Fibroblast of the aortic adventitia (primary cell): ENCODE results near the gene TRIM28. TPM values are rescaled to one million over a fixed set of nuclear protein-coding genes. Genes with fewer than 3 reads are reported as not detected.

Experiments used
- DNase-seq: peaks from one replicate; pipeline ENCODE4 v3.0.0-alpha.2; 2010; ENCODE audit warnings: low read depth
- H3K4me3 ChIP-seq: 2 replicates; pipeline ENCODE4 v1.5.1; 2011; ENCODE audit warnings: low read depth, mild to moderate bottlenecking, control low read depth, low read length, moderate library complexity
- total RNA-seq: library from RNA; depleted of rRNA; stranded (reverse); fragments of >200 nt; gene quantifications from 2 replicates; pipeline ENCODE4 v1.2.3, GENCODE V29; 2012; ENCODE audit warnings: low replicate concordance
- TF ChIP-seq, protein P1 (sequence below): IDR thresholded peaks from 2 replicates; pipeline ENCODE4 v1.5.1; 2011; ENCODE audit warnings: mild to moderate bottlenecking, low read length, control low read depth, inconsistent platforms; ENCODE audit not compliant: insufficient read depth

Gene TRIM28
- total RNA-seq, 1 donor: 233 TPM

DNA sequence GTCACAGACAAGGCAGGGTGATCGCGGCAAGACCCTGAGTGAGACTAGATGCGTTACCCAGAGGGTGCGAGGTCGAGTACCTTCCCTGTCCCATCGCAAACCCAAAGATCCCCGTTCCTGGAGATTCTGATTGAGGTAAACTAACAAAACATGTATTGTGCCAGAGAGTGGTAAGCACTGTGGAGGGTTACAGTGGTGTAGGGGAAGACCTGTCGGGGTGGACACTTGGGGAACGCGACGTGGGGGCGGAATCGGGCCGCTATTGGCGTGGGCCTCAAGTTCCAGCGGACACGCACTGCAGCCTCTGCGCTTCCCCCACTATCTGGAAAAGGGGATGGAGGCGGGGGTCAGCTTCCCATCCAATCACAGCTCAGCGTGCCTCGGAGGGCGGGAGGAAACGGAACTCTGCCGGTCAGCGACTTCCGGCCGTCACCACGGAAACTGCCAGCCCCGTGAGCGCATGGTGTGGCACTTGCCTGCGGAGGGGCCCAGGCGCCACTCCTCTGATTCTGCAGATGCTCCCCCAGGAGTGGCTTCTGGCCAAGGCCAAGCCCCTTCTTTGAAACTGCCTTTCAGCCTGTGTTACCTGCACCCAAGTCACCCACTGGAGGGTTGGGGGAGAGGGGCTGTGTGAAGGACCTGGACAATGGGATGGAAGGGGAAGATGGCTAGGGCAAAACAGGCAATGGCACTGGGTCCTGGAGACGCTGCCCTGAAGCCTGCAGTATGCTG lies 15.6 kb downstream of the TRIM28 start:
- peak overlapping the region; percentile 75 for H3K4me3 ChIP-seq
- TF ChIP-seq, protein P1, sequence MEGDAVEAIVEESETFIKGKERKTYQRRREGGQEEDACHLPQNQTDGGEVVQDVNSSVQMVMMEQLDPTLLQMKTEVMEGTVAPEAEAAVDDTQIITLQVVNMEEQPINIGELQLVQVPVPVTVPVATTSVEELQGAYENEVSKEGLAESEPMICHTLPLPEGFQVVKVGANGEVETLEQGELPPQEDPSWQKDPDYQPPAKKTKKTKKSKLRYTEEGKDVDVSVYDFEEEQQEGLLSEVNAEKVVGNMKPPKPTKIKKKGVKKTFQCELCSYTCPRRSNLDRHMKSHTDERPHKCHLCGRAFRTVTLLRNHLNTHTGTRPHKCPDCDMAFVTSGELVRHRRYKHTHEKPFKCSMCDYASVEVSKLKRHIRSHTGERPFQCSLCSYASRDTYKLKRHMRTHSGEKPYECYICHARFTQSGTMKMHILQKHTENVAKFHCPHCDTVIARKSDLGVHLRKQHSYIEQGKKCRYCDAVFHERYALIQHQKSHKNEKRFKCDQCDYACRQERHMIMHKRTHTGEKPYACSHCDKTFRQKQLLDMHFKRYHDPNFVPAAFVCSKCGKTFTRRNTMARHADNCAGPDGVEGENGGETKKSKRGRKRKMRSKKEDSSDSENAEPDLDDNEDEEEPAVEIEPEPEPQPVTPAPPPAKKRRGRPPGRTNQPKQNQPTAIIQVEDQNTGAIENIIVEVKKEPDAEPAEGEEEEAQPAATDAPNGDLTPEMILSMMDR: no peak
- DNase-seq: peak; percentile 90

DNA sequence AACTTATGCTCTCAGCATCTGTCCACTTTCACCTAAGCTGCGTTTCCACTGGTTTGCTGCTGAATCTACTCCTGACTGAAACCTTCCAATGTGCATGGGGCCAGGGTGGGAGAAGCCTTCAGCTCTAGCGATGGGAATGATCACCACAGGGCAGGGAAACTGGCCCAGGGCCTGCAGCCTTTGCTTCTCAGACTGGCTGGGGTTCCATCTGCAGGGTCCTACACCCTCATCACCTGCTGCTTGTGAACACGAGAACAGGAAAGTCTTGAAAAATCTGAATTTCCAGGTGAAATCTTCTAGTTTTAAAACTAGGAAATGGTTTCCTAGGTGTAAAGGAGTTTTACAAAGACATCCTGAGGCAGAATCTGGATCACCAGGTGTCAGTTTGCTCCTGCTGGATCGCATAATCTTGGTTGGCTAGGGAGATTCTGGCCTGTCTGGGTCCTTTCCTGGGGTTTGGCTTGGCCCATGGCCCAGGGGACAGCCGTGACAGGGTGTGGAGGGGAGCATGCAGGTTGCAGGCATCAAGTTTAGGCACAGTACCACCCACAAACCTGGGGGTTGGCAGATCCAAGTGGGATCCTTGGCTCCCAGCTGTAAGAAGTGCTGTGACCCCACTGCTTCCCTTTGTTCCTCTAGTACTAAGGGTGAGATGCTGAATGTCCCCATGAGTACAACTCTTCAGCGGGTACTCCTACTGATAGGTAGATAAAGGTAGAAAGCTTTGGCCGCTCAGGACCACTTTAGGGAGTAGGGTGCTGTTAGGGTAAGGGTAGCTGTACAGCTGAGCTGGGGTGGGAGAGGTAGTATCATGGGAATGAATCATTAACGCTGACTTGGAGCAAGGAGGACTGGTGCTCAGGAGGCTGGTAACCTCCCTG lies 16.4 kb downstream of the TRIM28 start:
- TF ChIP-seq, protein P1: no peak
- peak overlapping the region; percentile 75 for H3K4me3 ChIP-seq
- DNase-seq: no peak

GRCh38 chr19:58560921-58561320 lies 17.1 kb downstream of the TRIM28 start:
- H3K4me3 ChIP-seq: no peak overlapping the region
- TF ChIP-seq, protein P1: no peak
- DNase-seq: no peak

DNA sequence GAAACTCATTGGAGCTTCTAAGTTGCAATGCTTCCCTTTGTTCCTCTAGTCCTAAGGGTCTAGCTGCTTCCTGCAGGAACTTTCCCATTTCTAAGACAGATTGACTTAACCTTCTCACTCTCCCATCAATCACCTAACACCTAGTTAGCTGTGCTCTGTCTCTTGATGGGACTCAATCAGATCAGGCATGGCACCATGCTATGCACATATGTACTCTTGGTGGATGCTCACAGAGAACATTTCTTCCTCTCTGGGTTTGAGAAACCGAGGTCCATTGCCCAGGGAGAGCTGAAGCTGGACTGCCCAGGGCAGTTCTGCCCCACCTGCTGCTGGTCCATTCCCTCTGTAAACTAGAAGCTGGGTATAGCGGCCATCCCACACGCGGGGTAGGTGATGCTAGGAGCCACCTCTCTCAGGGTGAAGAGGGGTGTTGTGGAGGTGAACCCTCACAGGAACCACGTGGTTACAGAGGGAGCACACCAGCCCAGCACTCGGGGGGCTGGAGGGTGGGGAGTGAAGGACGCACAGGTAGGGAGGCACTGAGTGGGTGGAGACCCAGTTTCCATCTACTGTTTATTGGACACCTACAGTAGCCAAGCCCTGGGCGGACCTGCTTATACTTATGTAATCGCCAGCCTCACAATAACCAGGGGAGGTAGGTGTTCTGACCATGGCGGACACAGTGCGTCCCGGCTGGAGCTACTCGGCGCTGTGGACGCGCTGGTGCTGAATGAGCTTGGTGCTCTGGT lies 17.7 kb downstream of the TRIM28 start:
- TF ChIP-seq, protein P1: no peak
- H3K4me3 ChIP-seq: peak overlapping the region; percentile 50
- DNase-seq: no peak

- peak overlapping the region; percentile 50 for H3K4me3 ChIP-seq
- TF ChIP-seq, protein P1: no peak
- DNase-seq: peak; percentile 41
Measured at GRCh38 chr19:58562122-58563033, 18.5 kb downstream of the TRIM28 start.
